ELF-1 (cell line): Measurements from ENCODE around the gene FAM180A.

ENCODE experiments used
- DNase-seq: peaks from one replicate; pipeline ENCODE4 v3.0.0-alpha.2; 2016; ENCODE audit warnings: low read depth, low spot score

Gene FAM180A

GRCh38 chr7:135771961-135772638, 23.5 kb upstream of the FAM180A start:
- peak; percentile 17 for DNase-seq

GRCh38 chr7:135771051-135771450, 22.4 kb upstream of the FAM180A start:
- DNase-seq, result no peak

- DNase-seq, result no peak
Observed at GRCh38 chr7:135770139-135770710, 21.6 kb upstream of the FAM180A start.

GRCh38 chr7:135769005-135769802, 20.6 kb upstream of the FAM180A start:
- no peak for DNase-seq

GRCh38 chr7:135768467-135768866, 19.9 kb upstream of the FAM180A start:
- DNase-seq, result no peak

- no peak for DNase-seq
Observed at GRCh38 chr7:135768064-135768463, 19.5 kb upstream of the FAM180A start.

- DNase-seq, result no peak
Observed at GRCh38 chr7:135763261-135763660, 14.6 kb upstream of the FAM180A start.

GRCh38 chr7:135761751-135762488, 13.3 kb upstream of the FAM180A start:
- DNase-seq, result peak; percentile 25

GRCh38 chr7:135759532-135759931, 10.9 kb upstream of the FAM180A start:
- peak; percentile 86 for DNase-seq

- DNase-seq, result peak; percentile 80
Observed at GRCh38 chr7:135758531-135758932, 9.9 kb upstream of the FAM180A start.

- DNase-seq, result peak; percentile 41
Observed at GRCh38 chr7:135757719-135758411, 9.3 kb upstream of the FAM180A start.

- no peak for DNase-seq
Observed at GRCh38 chr7:135756191-135756590, 7.6 kb upstream of the FAM180A start.

GRCh38 chr7:135755351-135755753, 6.7 kb upstream of the FAM180A start:
- DNase-seq, result no peak

- peak; percentile 51 for DNase-seq
Observed at GRCh38 chr7:135753616-135754413, 5.2 kb upstream of the FAM180A start.

- DNase-seq, result no peak
Observed at GRCh38 chr7:135747366-135747765, 1.2 kb downstream of the FAM180A start.

GRCh38 chr7:135745703-135746312, 2.8 kb downstream of the FAM180A start:
- DNase-seq, result no peak

GRCh38 chr7:135744938-135745702, 3.5 kb downstream of the FAM180A start:
- no peak for DNase-seq

GRCh38 chr7:135743907-135744731, 4.5 kb downstream of the FAM180A start:
- peak; percentile 58 for DNase-seq
